OCI-LY3 (cell line): ENCODE measurements around the gene GNAI3.

Source experiments
- H2AFZ ChIP-seq: fragments of 200-600, 300-600 bp; shearing (Covaris generic); 2 replicates; pipeline ENCODE4 v1.6.0; 2014; ENCODE audit warnings: antibody characterized with exemption, low read depth, low read length
- H3K27ac ChIP-seq: fragments of 200-600, 300-600 bp; sonication (generic); 2 replicates; pipeline ENCODE4 v1.5.1; 2014; ENCODE audit warnings: mild to moderate bottlenecking, low read length, moderate library complexity, mixed read lengths
- H3K27me3 ChIP-seq: fragments of 200-600, 300-600 bp; sonication (generic); 2 replicates; pipeline ENCODE4 v1.6.1; 2014; ENCODE audit warnings: low read depth, low read length, mixed read lengths
- H3K36me3 ChIP-seq: fragments of 200-600, 300-600 bp; sonication (generic); replicated peaks from 2 replicates; pipeline ENCODE3; 2014; ENCODE audit warnings: low read depth, low read length, mixed read lengths
- H3K4me1 ChIP-seq: fragments of 300-600, 200-600 bp; sonication (generic); 2 replicates; pipeline ENCODE4 v1.6.1; 2014; ENCODE audit warnings: low read length, mixed read lengths
- H3K4me2 ChIP-seq: fragments of 200-600, 300-600 bp; sonication (generic); 2 replicates; pipeline ENCODE4 v1.6.1; 2014; ENCODE audit warnings: low read length, mixed read lengths
- H3K4me3 ChIP-seq: fragments of 300-600, 200-600 bp; sonication (generic); 2 replicates; pipeline ENCODE4 v1.5.1; 2014; ENCODE audit warnings: antibody characterized with exemption, mild to moderate bottlenecking, low read length, moderate library complexity
- H3K79me2 ChIP-seq: fragments of 300-600, 200-600 bp; shearing (Covaris generic); 2 replicates; pipeline ENCODE4 v1.6.1; 2014; ENCODE audit warnings: mild to moderate bottlenecking, low read length, mixed read lengths
- H3K9ac ChIP-seq: fragments of 300-600, 200-600 bp; shearing (Covaris generic); 2 replicates; pipeline ENCODE4 v1.6.0; 2014; ENCODE audit warnings: mild to moderate bottlenecking, low read length, moderate library complexity
- H3K9me3 ChIP-seq: fragments of 200-600, 300-600 bp; shearing (Covaris generic); 2 replicates; pipeline ENCODE4 v1.6.1; 2014; ENCODE audit warnings: low read length, mixed read lengths; ENCODE audit not compliant: insufficient read depth
- H4K20me1 ChIP-seq: fragments of 200-600, 300-600 bp; sonication (generic); 2 replicates; pipeline ENCODE4 v1.6.1; 2016; ENCODE audit warnings: low read length, mixed read lengths; ENCODE audit not compliant: insufficient read depth
- EZH2phosphoT487 ChIP-seq: fragments of 200-600 bp; shearing (Covaris generic); IDR thresholded peaks from 2 replicates; pipeline ENCODE4 v1.6.1; 2018; ENCODE audit warnings: antibody characterized with exemption, mixed run types, low read depth
- TF ChIP-seq, protein P1 (sequence below): fragments of 200-600, 300-600 bp; sonication (generic); IDR thresholded peaks from 2 replicates; pipeline ENCODE4 v1.5.1; 2014; ENCODE audit warnings: antibody characterized with exemption, low read length, low read depth

The GNAI3 gene

DNA sequence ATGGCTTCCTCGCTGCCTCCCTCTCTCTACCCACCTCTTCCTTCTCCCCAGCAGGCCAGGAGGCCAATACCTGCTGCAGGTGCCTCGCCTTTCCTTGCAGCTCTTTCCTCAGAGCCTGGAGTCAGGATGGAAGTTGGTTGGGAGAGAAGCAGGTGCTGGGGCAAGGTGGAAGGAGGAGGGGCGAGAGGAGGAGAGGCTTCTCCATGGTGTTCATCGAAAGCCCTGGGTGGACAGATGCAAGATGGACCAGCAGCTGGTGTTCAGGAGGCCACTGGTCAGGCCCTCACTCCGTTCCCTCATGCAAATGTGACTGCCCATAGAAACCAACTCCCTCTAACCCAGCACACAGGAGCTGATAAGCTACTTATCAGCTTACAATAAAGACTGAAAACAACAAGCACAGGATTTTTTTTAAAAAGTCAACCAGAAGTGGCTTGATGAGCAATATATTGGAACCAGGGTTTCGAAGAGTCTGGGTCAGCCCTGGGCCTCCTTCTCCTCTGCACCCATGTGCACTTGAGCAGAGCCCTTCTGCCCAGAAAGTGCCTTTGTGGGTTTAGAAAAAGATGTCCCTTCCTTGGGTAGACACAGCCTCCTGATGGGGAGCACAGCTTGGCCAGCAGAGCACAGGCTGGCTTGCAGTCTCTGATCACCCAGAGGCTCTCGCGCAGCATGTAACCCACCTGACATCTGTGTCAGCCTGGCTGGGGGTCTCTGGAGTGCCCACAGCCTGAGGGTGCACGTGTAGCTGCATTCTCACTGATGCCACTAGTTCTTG, 90.8 kb downstream of the GNAI3 start:
- no peak overlapping the region for H3K4me2 ChIP-seq

DNA sequence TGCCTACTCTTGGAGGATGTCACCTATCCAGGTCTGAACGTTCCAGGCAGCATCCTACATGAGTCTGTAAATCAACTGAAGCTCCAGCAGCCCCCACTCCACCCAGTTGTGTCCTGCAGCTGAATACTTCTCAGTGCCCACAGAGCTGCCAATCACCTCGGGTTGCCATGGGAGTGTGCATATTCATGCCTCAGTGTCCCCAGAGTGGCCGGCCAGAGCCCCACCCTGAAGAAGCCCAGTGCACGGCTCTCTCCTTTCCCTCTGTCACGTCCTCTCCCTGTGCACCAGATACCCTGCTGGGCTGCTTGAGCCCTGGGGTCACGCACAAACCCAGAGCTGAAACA, 91.4 kb downstream of the GNAI3 start:
- H3K4me3 ChIP-seq, result no peak overlapping the region
- no peak overlapping the region for H3K27ac ChIP-seq
- peaks cover 27% of the 10 kb centered on the region for H3K4me1 ChIP-seq
- no peaks in the 10 kb centered on the region for H3K36me3 ChIP-seq
- no peaks in the 10 kb centered on the region for H4K20me1 ChIP-seq
- H3K27me3 ChIP-seq, result no peaks in the 10 kb centered on the region
- TF ChIP-seq EZH2phosphoT487, result no peak
- TF ChIP-seq, protein P1, sequence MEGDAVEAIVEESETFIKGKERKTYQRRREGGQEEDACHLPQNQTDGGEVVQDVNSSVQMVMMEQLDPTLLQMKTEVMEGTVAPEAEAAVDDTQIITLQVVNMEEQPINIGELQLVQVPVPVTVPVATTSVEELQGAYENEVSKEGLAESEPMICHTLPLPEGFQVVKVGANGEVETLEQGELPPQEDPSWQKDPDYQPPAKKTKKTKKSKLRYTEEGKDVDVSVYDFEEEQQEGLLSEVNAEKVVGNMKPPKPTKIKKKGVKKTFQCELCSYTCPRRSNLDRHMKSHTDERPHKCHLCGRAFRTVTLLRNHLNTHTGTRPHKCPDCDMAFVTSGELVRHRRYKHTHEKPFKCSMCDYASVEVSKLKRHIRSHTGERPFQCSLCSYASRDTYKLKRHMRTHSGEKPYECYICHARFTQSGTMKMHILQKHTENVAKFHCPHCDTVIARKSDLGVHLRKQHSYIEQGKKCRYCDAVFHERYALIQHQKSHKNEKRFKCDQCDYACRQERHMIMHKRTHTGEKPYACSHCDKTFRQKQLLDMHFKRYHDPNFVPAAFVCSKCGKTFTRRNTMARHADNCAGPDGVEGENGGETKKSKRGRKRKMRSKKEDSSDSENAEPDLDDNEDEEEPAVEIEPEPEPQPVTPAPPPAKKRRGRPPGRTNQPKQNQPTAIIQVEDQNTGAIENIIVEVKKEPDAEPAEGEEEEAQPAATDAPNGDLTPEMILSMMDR, result no peak
- no peaks in the 10 kb centered on the region for H3K79me2 ChIP-seq
- H2AFZ ChIP-seq, result no peak overlapping the region
- H3K9ac ChIP-seq, result no peak overlapping the region
- no peak overlapping the region for H3K4me2 ChIP-seq
- H3K9me3 ChIP-seq, result no peaks in the 10 kb centered on the region

More for the DNA sequence above, 90.8 kb downstream of the GNAI3 start:
- Histone ChIP-seq H2AFZ (no peak overlapping the region), H3K27me3 (no peaks in the 10 kb centered on the region), H4K20me1 (no peaks in the 10 kb centered on the region), H3K79me2 (no peaks in the 10 kb centered on the region), H3K36me3 (no peaks in the 10 kb centered on the region), H3K27ac (no peak overlapping the region), H3K9me3 (no peaks in the 10 kb centered on the region), H3K9ac (no peak overlapping the region), H3K4me1 (peaks cover 32% of the 10 kb centered on the region), H3K4me3 (no peak overlapping the region)
- no peak for TF ChIP-seq EZH2phosphoT487

DNA sequence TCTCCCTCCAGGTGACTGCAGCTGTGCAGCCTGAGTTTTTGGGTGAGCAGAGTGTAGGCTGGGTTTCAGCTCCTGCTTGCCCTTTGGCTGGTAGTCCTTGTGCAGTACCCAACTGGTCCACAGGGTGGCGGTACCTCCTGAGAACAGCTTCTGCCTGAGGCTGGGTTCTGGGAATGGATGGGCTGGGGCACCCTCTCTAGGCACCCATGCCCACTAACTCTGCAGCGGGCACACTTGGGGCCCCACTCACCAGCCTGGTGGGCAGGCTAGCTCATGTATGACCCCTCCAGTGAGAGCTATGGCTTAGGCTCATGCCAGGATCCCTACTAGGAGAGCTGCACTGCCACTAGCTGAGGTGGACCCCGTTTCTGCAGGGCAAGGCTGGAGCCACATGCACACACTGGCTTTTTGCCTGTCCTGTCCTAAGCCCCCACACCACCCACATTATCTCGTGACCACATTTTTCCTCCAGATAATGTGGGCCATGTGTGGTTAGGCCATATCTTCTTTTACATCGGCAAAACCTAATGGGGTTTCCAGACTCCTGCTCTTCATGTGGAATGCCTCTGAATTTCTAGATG, 92.0 kb downstream of the GNAI3 start:
- no peak overlapping the region for H3K4me3 ChIP-seq
- peaks cover 21% of the 10 kb centered on the region for H3K4me1 ChIP-seq
- H3K4me2 ChIP-seq, result peak overlapping the region; percentile 37; the same call in 1 of the 2 replicates
- no peak overlapping the region for H2AFZ ChIP-seq
- no peak overlapping the region for H3K9ac ChIP-seq
- H4K20me1 ChIP-seq, result no peaks in the 10 kb centered on the region
- no peak for TF ChIP-seq EZH2phosphoT487
- TF ChIP-seq, protein P1, result peak; percentile 71
- H3K27ac ChIP-seq, result no peak overlapping the region
- no peaks in the 10 kb centered on the region for H3K9me3 ChIP-seq
- H3K27me3 ChIP-seq, result no peaks in the 10 kb centered on the region
- no peaks in the 10 kb centered on the region for H3K79me2 ChIP-seq
- H3K36me3 ChIP-seq, result no peaks in the 10 kb centered on the region

DNA sequence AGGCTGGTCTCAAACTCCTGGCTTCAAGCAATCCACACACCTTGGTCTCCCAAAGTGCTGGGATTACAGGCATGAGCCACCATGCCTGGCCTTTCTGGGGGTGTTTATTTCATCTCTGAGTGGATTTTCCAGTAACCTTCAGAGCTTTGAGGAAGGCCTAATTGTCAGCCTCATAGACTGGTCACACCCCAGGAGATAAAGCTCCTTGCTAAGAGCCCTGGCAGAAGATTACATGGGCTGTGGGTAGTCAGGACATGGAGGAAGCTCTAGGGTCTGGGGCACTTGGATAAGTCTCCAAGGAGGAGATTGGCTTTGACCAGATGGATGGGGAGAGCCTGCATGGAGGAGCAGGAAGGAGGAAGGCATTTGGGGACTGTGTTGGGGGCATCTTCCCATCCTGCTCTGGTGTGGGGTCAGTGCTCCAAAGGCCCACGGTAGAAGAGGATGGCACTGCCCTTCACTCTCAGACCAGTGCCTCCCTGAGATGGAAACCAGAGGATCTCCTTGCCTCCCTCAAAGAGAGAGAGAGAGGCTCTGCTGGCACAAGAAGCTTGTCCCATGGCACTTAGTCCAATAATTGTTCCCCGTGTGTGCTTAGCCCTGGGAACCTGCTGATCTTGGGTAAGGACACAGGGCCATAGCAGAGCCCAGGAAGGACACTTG, 92.8 kb downstream of the GNAI3 start:
- no peak overlapping the region for H3K27ac ChIP-seq
- no peaks in the 10 kb centered on the region for H3K79me2 ChIP-seq
- H3K4me2 ChIP-seq, result no peak overlapping the region
- no peak overlapping the region for H3K9ac ChIP-seq
- H3K4me3 ChIP-seq, result no peak overlapping the region
- H3K9me3 ChIP-seq, result no peaks in the 10 kb centered on the region
- H3K4me1 ChIP-seq, result peaks cover 13% of the 10 kb centered on the region
- H4K20me1 ChIP-seq, result no peaks in the 10 kb centered on the region
- no peaks in the 10 kb centered on the region for H3K27me3 ChIP-seq
- TF ChIP-seq, protein P1, result no peak
- TF ChIP-seq EZH2phosphoT487, result no peak
- H3K36me3 ChIP-seq, result no peaks in the 10 kb centered on the region
- H2AFZ ChIP-seq, result no peak overlapping the region
